IMR-90 (cell line): ENCODE data around the gene NIPBL. TPM values are rescaled to one million over a fixed set of nuclear protein-coding genes. Genes with fewer than 3 reads are reported as not detected.

ENCODE experiments used
- ATAC-seq: fragments of 200-7000 bp; cut with Tn5 transposase; 2 replicates; pipeline ENCODE4 v1.9.1; 2020; ENCODE audit warnings: low read depth, mild to moderate bottlenecking, moderate library complexity
- BruUV-seq: library from RNA; stranded (reverse); fragments of 400-500 nt; replicated peaks from 2 replicates; lab custom pipeline; 2021; lab: Mats Ljungman, UMichigan
- CTCF ChIA-PET: fragments of 300-600 bp; formaldehyde crosslinking; extraction: SDS; loops from one replicate; lab custom pipeline; 2021; ENCODE audit warnings: antibody characterized with exemption; lab: Yijun Ruan, JAX
- POLR2A ChIA-PET: fragments of 300-600 bp; sonication (Branson Sonifier 250); formaldehyde crosslinking; loops from one replicate; lab custom pipeline; 2022; ENCODE audit warnings: antibody characterized with exemption; ENCODE audit not compliant: unreplicated experiment; lab: Charles Lee
- DNase-seq: peaks from one replicate; pipeline ENCODE4 v3.0.0; 2013
- H2AFZ ChIP-seq: replicated peaks from 2 replicates; pipeline ENCODE3; 2013; ENCODE audit warnings: low read length, mild to moderate bottlenecking; ENCODE audit not compliant: poor library complexity
- H2AK5ac ChIP-seq: 2 replicates; pipeline ENCODE4 v1.6.1; 2013; ENCODE audit warnings: low read depth, low read length, inconsistent platforms
- H2AK9ac ChIP-seq: replicated peaks from 2 replicates; pipeline ENCODE3; 2013; ENCODE audit warnings: mild to moderate bottlenecking, low read depth, low read length, moderate library complexity; ENCODE audit not compliant: poor library complexity
- H2BK120ac ChIP-seq: 2 replicates; pipeline ENCODE4 v1.6.1; 2013; ENCODE audit warnings: low read depth, low read length, inconsistent platforms
- H2BK15ac ChIP-seq: 3 replicates; pipeline ENCODE4 v1.6.1; 2013; ENCODE audit warnings: low read depth, low read length, inconsistent platforms
- H2BK20ac ChIP-seq: 2 replicates; pipeline ENCODE4 v1.6.1; 2013; ENCODE audit warnings: low read depth, mild to moderate bottlenecking, inconsistent platforms, low read length, moderate library complexity
- H2BK5ac ChIP-seq: 2 replicates; pipeline ENCODE4 v1.6.1; 2013; ENCODE audit warnings: mild to moderate bottlenecking, low read depth, low read length, inconsistent platforms; ENCODE audit not compliant: poor library complexity, severe bottlenecking
- H3K14ac ChIP-seq: replicated peaks from 2 replicates; pipeline ENCODE4 v1.6.1; 2013; ENCODE audit warnings: low read depth, low read length, inconsistent platforms
- H3K18ac ChIP-seq: 2 replicates; pipeline ENCODE4 v1.6.1; 2013; ENCODE audit warnings: low read depth, low read length, control low read depth
- H3K23ac ChIP-seq: 2 replicates; pipeline ENCODE4 v1.6.1; 2013; ENCODE audit warnings: low read depth, low read length, inconsistent platforms
- H3K27ac ChIP-seq: 2 replicates; pipeline ENCODE4 v1.5.1; 2013; ENCODE audit warnings: mild to moderate bottlenecking, control low read depth, low read length; ENCODE audit not compliant: insufficient read depth
- H3K27me3 ChIP-seq: 2 replicates; pipeline ENCODE4 v1.6.1; 2013; ENCODE audit warnings: low read length; ENCODE audit not compliant: control insufficient read depth, insufficient read depth
- H3K36me3 ChIP-seq: 2 replicates; pipeline ENCODE4 v1.6.1; 2013; ENCODE audit warnings: low read length, mixed read lengths; ENCODE audit not compliant: control insufficient read depth, insufficient read depth
- H3K4ac ChIP-seq: 2 replicates; pipeline ENCODE4 v1.6.1; 2013; ENCODE audit warnings: low read depth, low read length, inconsistent platforms
- H3K4me1 ChIP-seq: 2 replicates; pipeline ENCODE4 v1.6.1; 2013; ENCODE audit warnings: low read length, mixed read lengths; ENCODE audit not compliant: control insufficient read depth, insufficient read depth
- H3K4me2 ChIP-seq: 2 replicates; pipeline ENCODE4 v1.6.1; 2013; ENCODE audit warnings: low read depth, mild to moderate bottlenecking, control low read depth, low read length, moderate library complexity
- H3K4me3 ChIP-seq: 2 replicates; pipeline ENCODE4 v1.5.1; 2013; ENCODE audit warnings: low read depth, mild to moderate bottlenecking, control low read depth, low read length, moderate library complexity; ENCODE audit not compliant: insufficient read depth
- H3K56ac ChIP-seq: 2 replicates; pipeline ENCODE4 v1.6.1; 2013; ENCODE audit warnings: low read length, inconsistent platforms; ENCODE audit not compliant: insufficient read depth; ENCODE audit errors: extremely low read depth
- H3K79me1 ChIP-seq, 2 experiments: 2 replicates each; pipeline ENCODE4 v1.6.1; 2013; ENCODE audit warnings: low read length in 2 of 2, inconsistent platforms in 1 of 2, low read depth in 1 of 2
- H3K9ac ChIP-seq: 2 replicates; pipeline ENCODE4 v1.6.1; 2013; ENCODE audit warnings: low read depth, low read length, control low read depth
- H3K9me1 ChIP-seq: 2 replicates; pipeline ENCODE4 v1.6.1; 2013; ENCODE audit warnings: low read length, inconsistent platforms; ENCODE audit not compliant: insufficient read depth
- H3K9me3 ChIP-seq: 2 replicates; pipeline ENCODE4 v1.6.1; 2013; ENCODE audit warnings: low read length; ENCODE audit not compliant: control insufficient read depth, insufficient read depth
- H4K20me1 ChIP-seq: 2 replicates; pipeline ENCODE4 v1.6.1; 2013; ENCODE audit warnings: low read length, inconsistent platforms; ENCODE audit not compliant: insufficient read depth
- H4K5ac ChIP-seq: 2 replicates; pipeline ENCODE4 v1.6.1; 2013; ENCODE audit warnings: mild to moderate bottlenecking, low read depth, low read length, control low read depth
- H4K8ac ChIP-seq, 2 experiments: 2 replicates each; pipeline ENCODE4 v1.6.1; 2013; ENCODE audit warnings: low read depth in 2 of 2, low read length in 2 of 2, control low read depth in 1 of 2, inconsistent platforms in 1 of 2
- H4K91ac ChIP-seq: 2 replicates; pipeline ENCODE4 v1.6.1; 2013; ENCODE audit warnings: low read depth, low read length, inconsistent platforms; ENCODE audit not compliant: insufficient read depth
- CHD1 ChIP-seq: IDR thresholded peaks from 2 replicates; pipeline ENCODE4 v1.6.1; 2012; ENCODE audit warnings: low read depth, low read length, improper control_type of control experiment
- CTCF ChIP-seq: conservative IDR thresholded peaks from 2 replicates; pipeline ENCODE4 v1.5.1; 2012; ENCODE audit warnings: mild to moderate bottlenecking, low read depth, low read length, improper control_type of control experiment
- MAFK ChIP-seq: IDR thresholded peaks from 2 replicates; pipeline ENCODE4 v1.6.1; 2012; ENCODE audit warnings: low read depth, low read length, improper control_type of control experiment
- NFE2L2 ChIP-seq: fragments of 150-350 bp; IDR thresholded peaks from 2 replicates; pipeline ENCODE4 v1.6.1; 2016; ENCODE audit warnings: low read depth, mild to moderate bottlenecking, low read length
- POLR2A ChIP-seq: IDR thresholded peaks from 2 replicates; pipeline ENCODE4 v1.6.1; 2012; ENCODE audit warnings: mild to moderate bottlenecking, low read depth, low read length
- RFX5 ChIP-seq: IDR thresholded peaks from 2 replicates; pipeline ENCODE4 v1.8.0; 2012; ENCODE audit warnings: low read depth, mild to moderate bottlenecking, low read length, moderate library complexity
- SMC3 ChIP-seq: fragments of 150-350 bp; IDR thresholded peaks from 2 replicates; pipeline ENCODE4 v1.6.1; 2016; ENCODE audit warnings: low read depth, mild to moderate bottlenecking, antibody characterized with exemption, low read length, moderate library complexity
- WGBS, 2 experiments: methylation state at CpG; one replicate each; pipeline versions ENCODE4 v1.1.5 to v1.1.7; 2013; ENCODE audit warnings: missing lambda C conversion rate in 2 of 2; ENCODE audit not compliant: insufficient read length in 1 of 2; ENCODE audit errors: extremely low coverage in 2 of 2; 5-methylcytosine and 5-hydroxymethylcytosine counted together
- dilution Hi-C: fragments of 300-500 bp; cut with HindIII; formaldehyde crosslinking; loops from one replicate; pipeline ENCODE4 v1.14.3; 2018; ENCODE audit warnings: low sequenced_read_pairs; ENCODE audit not compliant: unreplicated experiment
- in situ Hi-C: fragments of 300-500 bp; cut with MboI; formaldehyde crosslinking; loops from 3 replicates; pipeline ENCODE4 v1.14.3; 2019; ENCODE audit warnings: low sequenced_read_pairs, inconsistent platforms, mixed read lengths
- intact Hi-C: fragments of 100-400 bp; cut with micrococcal nuclease; formaldehyde crosslinking; loops from 2 replicates; pipeline ENCODE4 v1.10.0; 2022
- polyA plus RNA-seq, 3 experiments: library from polyadenylated mRNA; depleted of rRNA; stranded (reverse); fragments of >200 nt; gene quantifications; 2 replicates each; pipeline ENCODE4 v1.2.3, GENCODE V29; 2012; ENCODE audit warnings: low replicate concordance in 1 of 3
- total RNA-seq: library from RNA; depleted of rRNA; stranded (reverse); fragments of >200 nt; gene quantifications from 2 replicates; pipeline ENCODE4 v1.2.3, GENCODE V29; 2012

NIPBL gene
- total and polyA plus RNA-seq, 2 of the 4 experiments (the other 2 are of a cell fraction) = 8.4 to 46.4 TPM

DNA sequence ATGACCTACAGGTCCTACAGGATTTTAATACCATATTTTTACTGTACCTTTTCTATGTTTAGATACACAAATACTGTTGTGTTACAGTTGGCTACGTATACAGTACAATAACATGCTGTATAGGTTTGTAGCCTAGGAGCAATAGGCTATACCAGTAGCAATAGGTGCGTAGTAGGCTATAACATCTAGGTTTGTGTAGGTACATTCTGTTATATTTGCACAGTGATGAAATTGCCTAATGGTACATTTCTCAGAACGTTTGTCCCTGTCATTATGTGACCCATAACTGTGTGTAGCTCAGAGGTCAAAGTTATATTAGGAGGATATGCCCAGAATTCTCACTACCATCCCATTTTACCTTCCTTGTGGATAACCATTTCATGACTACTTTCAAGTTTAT, 59.7 kb downstream of the NIPBL start:
- Histone ChIP-seq H3K27ac (no peak overlapping the region), H3K9ac (no peak overlapping the region), H2BK5ac (no peak overlapping the region), H2AFZ (no peak overlapping the region), H3K27me3 (no peaks in the 10 kb centered on the region), H4K5ac (no peak overlapping the region), H2BK20ac (no peak overlapping the region), H3K56ac (no peak overlapping the region), H3K9me3 (no peaks in the 10 kb centered on the region), H3K4ac (no peak overlapping the region), H4K91ac (no peak overlapping the region), H2AK9ac (no peak overlapping the region), H2BK120ac (no peak overlapping the region), H4K20me1 (peaks cover 63% of the 10 kb centered on the region), H3K36me3 (no peaks in the 10 kb centered on the region), H3K4me1 (no peaks in the 10 kb centered on the region), H3K4me3 (no peak overlapping the region), H2AK5ac (no peak overlapping the region), H2BK15ac (no peak overlapping the region), H3K9me1 (peaks cover 6% of the 10 kb centered on the region; the same call in 1 of the 2 replicates), H4K8ac (no peak overlapping the region), H3K18ac (no peak overlapping the region), H3K14ac (no peak overlapping the region), H3K79me1 (peaks cover 36 to 58% of the 10 kb centered on the region in 2 experiments), H3K4me2 (no peak overlapping the region), H3K23ac (no peak overlapping the region)
- intact Hi-C loops = no loop called here
- DNase-seq (no peak), ATAC-seq (no peak)
- dilution Hi-C loops = no loop called here
- in situ Hi-C loops = no loop called here
- CTCF ChIA-PET = no interaction called here
- no CpG with 5 or more reads among the region's 3 CpGs for WGBS, 2 experiments
- TF ChIP-seq RFX5 (no peak), SMC3 (no peak), POLR2A (no peak), NFE2L2 (no peak), MAFK (no peak), CHD1 (no peak), CTCF (no peak)
- POLR2A ChIA-PET = no interaction called here
- BruUV-seq = no TSS peak
